IPS DF 19.7 (cell line): ENCODE results near the gene CACNA1H.
"Not testable (repeated sequence)": the region's sequence is repeated elsewhere in the genome, so short reads cannot be mapped to it uniquely, and the experiment has no call there.

ENCODE experiments used
- DNase-seq: peaks from one replicate; pipeline ENCODE4 v3.0.0-alpha.2; 2013; ENCODE audit warnings: low read depth, low spot score

The CACNA1H gene

GRCh38 chr16:1192384-1193073 lies 39.6 kb downstream of the CACNA1H start:
- DNase-seq = no peak

- DNase-seq = no peak
Measured at GRCh38 chr16:1193143-1193824, 40.4 kb downstream of the CACNA1H start.

GRCh38 chr16:1193825-1194581 lies 41.1 kb downstream of the CACNA1H start:
- no peak for DNase-seq

GRCh38 chr16:1194665-1195392 lies 41.9 kb downstream of the CACNA1H start:
- no peak for DNase-seq

- no peak for DNase-seq
Measured at GRCh38 chr16:1195393-1195666, 42.4 kb downstream of the CACNA1H start.

GRCh38 chr16:1196494-1196893 lies 43.6 kb downstream of the CACNA1H start:
- DNase-seq = no peak

- DNase-seq = no peak
Measured at GRCh38 chr16:1197237-1197866, 44.4 kb downstream of the CACNA1H start.

- no peak for DNase-seq
Measured at GRCh38 chr16:1198194-1198593, 45.3 kb downstream of the CACNA1H start.

- not testable (repeated sequence) for DNase-seq
Measured at GRCh38 chr16:1198671-1199346, 45.9 kb downstream of the CACNA1H start.

GRCh38 chr16:1199347-1200013 lies 46.6 kb downstream of the CACNA1H start:
- no peak for DNase-seq

GRCh38 chr16:1200014-1200627 lies 47.2 kb downstream of the CACNA1H start:
- no peak for DNase-seq

GRCh38 chr16:1201444-1201843 lies 48.5 kb downstream of the CACNA1H start:
- DNase-seq = no peak

GRCh38 chr16:1202274-1202673 lies 49.4 kb downstream of the CACNA1H start:
- no peak for DNase-seq

GRCh38 chr16:1204933-1205332 lies 52.0 kb downstream of the CACNA1H start:
- DNase-seq = no peak

- no peak for DNase-seq
Measured at GRCh38 chr16:1206326-1206725, 53.4 kb downstream of the CACNA1H start.

GRCh38 chr16:1206786-1207185 lies 53.9 kb downstream of the CACNA1H start:
- DNase-seq = no peak

GRCh38 chr16:1208239-1208830 lies 55.4 kb downstream of the CACNA1H start:
- no peak for DNase-seq

GRCh38 chr16:1209081-1209480 lies 56.2 kb downstream of the CACNA1H start:
- DNase-seq = no peak

- no peak for DNase-seq
Measured at GRCh38 chr16:1210461-1210860, 57.6 kb downstream of the CACNA1H start.
